ENCODE data around the gene METTL15.
"Not testable (repeated sequence)": the region's sequence is repeated elsewhere in the genome, so short reads cannot be mapped to it uniquely, and the experiment has no call there.

METTL15 gene

GRCh38 chr11:28110821-28111200, 2.6 kb downstream of the METTL15 start:
- no peak for DNase-seq

- DNase-seq: no peak
Measured at GRCh38 chr11:28114116-28114515, 5.9 kb downstream of the METTL15 start.

GRCh38 chr11:28114731-28115130, 6.5 kb downstream of the METTL15 start:
- no peak for DNase-seq

GRCh38 chr11:28117712-28118111, 9.5 kb downstream of the METTL15 start:
- DNase-seq: no peak

- DNase-seq: peak; percentile 75
Measured at GRCh38 chr11:28123151-28123581, 15.0 kb downstream of the METTL15 start.

GRCh38 chr11:28132548-28132947, 24.4 kb downstream of the METTL15 start:
- DNase-seq: peak; percentile 56

GRCh38 chr11:28133146-28133545, 25.0 kb downstream of the METTL15 start:
- peak; percentile 29 for DNase-seq

- DNase-seq: not testable (repeated sequence)
Measured at GRCh38 chr11:28136157-28136556, 28.0 kb downstream of the METTL15 start.

GRCh38 chr11:28137366-28137765, 29.2 kb downstream of the METTL15 start:
- no peak for DNase-seq

- DNase-seq: no peak
Measured at GRCh38 chr11:28137832-28138231, 29.6 kb downstream of the METTL15 start.

- DNase-seq: no peak
Measured at GRCh38 chr11:28139841-28140415, 31.7 kb downstream of the METTL15 start.

- no peak for DNase-seq
Measured at GRCh38 chr11:28140689-28141455, 32.7 kb downstream of the METTL15 start.

- DNase-seq: no peak
Measured at GRCh38 chr11:28142724-28143123, 34.5 kb downstream of the METTL15 start.

- peak; percentile 27 for DNase-seq
Measured at GRCh38 chr11:28144808-28145207, 36.6 kb downstream of the METTL15 start.

- peak; percentile 95 for DNase-seq
Measured at GRCh38 chr11:28146123-28146751, 38.0 kb downstream of the METTL15 start.

- no peak for DNase-seq
Measured at GRCh38 chr11:28152743-28153142, 44.6 kb downstream of the METTL15 start.

- no peak for DNase-seq
Measured at GRCh38 chr11:28153586-28153985, 45.4 kb downstream of the METTL15 start.

- no peak for DNase-seq
Measured at GRCh38 chr11:28168718-28169117, 60.5 kb downstream of the METTL15 start.

- peak; percentile 62 for DNase-seq
Measured at GRCh38 chr11:28169816-28170215, 61.6 kb downstream of the METTL15 start.

- DNase-seq: no peak
Measured at GRCh38 chr11:28170759-28171158, 62.6 kb downstream of the METTL15 start.

GRCh38 chr11:28176351-28176750, 68.2 kb downstream of the METTL15 start:
- no peak for DNase-seq

GRCh38 chr11:28195449-28195848, 87.3 kb downstream of the METTL15 start:
- DNase-seq: no peak

- DNase-seq: no peak
Measured at GRCh38 chr11:28209906-28210305, 101.7 kb downstream of the METTL15 start.

- not testable (repeated sequence) for DNase-seq
Measured at GRCh38 chr11:28222063-28222462, 113.9 kb downstream of the METTL15 start.
